Endodermal cell (in vitro differentiated cells): ENCODE measurements around the gene RBM18. TPM values are rescaled to one million over a fixed set of nuclear protein-coding genes. Genes with fewer than 3 reads are reported as not detected.

Experiments used
- DNase-seq: peaks from one replicate; pipeline ENCODE4 v3.0.0-alpha.2; 2017
- H3K27ac ChIP-seq: 2 replicates; pipeline ENCODE4 v1.5.1; 2013; ENCODE audit warnings: mild to moderate bottlenecking, low read depth, low read length, moderate library complexity
- H3K27me3 ChIP-seq: 2 replicates; pipeline ENCODE4 v1.6.1; 2013; ENCODE audit warnings: mild to moderate bottlenecking, low read length, moderate library complexity; ENCODE audit not compliant: insufficient read depth, control insufficient read depth, poor library complexity, severe bottlenecking
- H3K36me3 ChIP-seq: 2 replicates; pipeline ENCODE4 v1.7.0; 2013; ENCODE audit warnings: mild to moderate bottlenecking, low read length, moderate library complexity; ENCODE audit not compliant: control insufficient read depth, insufficient read depth
- H3K4me1 ChIP-seq: one replicate; pipeline ENCODE4 v1.7.0; 2013; ENCODE audit warnings: low read length; ENCODE audit not compliant: control insufficient read depth, insufficient read depth
- H3K4me3 ChIP-seq: 2 replicates; pipeline ENCODE4 v1.5.1; 2013; ENCODE audit warnings: mild to moderate bottlenecking, low read length, moderate library complexity
- H3K9ac ChIP-seq: 2 replicates; pipeline ENCODE4 v1.6.1; 2013; ENCODE audit warnings: mild to moderate bottlenecking, low read length, moderate library complexity; ENCODE audit not compliant: poor library complexity, severe bottlenecking; ENCODE audit errors: extremely low read depth
- H3K9me3 ChIP-seq: 2 replicates; pipeline ENCODE4 v1.6.1; 2013; ENCODE audit warnings: mild to moderate bottlenecking, low read length, moderate library complexity; ENCODE audit not compliant: control insufficient read depth
- H3K27ac Mint-ChIP-seq: 2 replicates; pipeline ENCODE4 v1.8.0; 2020; ENCODE audit warnings: mixed read lengths
- H3K27me3 Mint-ChIP-seq: 2 replicates; pipeline ENCODE4 v1.8.0; 2021; ENCODE audit warnings: mild to moderate bottlenecking, mixed read lengths; ENCODE audit not compliant: insufficient read depth
- H3K36me3 Mint-ChIP-seq: 2 replicates; pipeline ENCODE4 v1.8.0; 2020; ENCODE audit warnings: low read depth, mixed read lengths
- H3K4me1 Mint-ChIP-seq: 2 replicates; pipeline ENCODE4 v1.8.0; 2020; ENCODE audit warnings: mixed read lengths
- H3K4me3 Mint-ChIP-seq: 2 replicates; pipeline ENCODE4 v1.8.0; 2020; ENCODE audit warnings: mild to moderate bottlenecking, moderate library complexity, mixed read lengths
- H3K9me3 Mint-ChIP-seq: 2 replicates; pipeline ENCODE4 v1.8.0; 2020; ENCODE audit warnings: mild to moderate bottlenecking, mixed read lengths
- WGBS, 2 experiments: methylation state at CpG; one replicate each; pipeline versions ENCODE4 v1.1.5 to v1.1.7; 2013; ENCODE audit warnings: missing lambda C conversion rate in 2 of 2, mixed read lengths in 1 of 2; ENCODE audit not compliant: insufficient coverage in 1 of 2, insufficient read length in 1 of 2; 5-methylcytosine and 5-hydroxymethylcytosine counted together
- total RNA-seq, 2 donors: library from RNA; stranded (reverse); fragmentation: NEBNext Ultra II Directional in 1 of 2; extraction: Animal tissue kit (Norgen Biotek cat#: 25700) in 1 of 2; gene quantifications; 2 replicates in 1 of 2; 3 replicates in 1 of 2; pipeline ENCODE4 v1.2.1, GENCODE V29; 2021
- TF ChIP-seq, protein P1 (sequence below): fragments of 200-600 bp; sonication (generic); conservative IDR thresholded peaks from 2 replicates; pipeline ENCODE4 v1.5.0; 2021; ENCODE audit warnings: antibody characterized with exemption, mild to moderate bottlenecking

Gene RBM18
- total RNA-seq, 2 donors from 2014 or later: 15.7 to 17.3 TPM

- Mint-ChIP-seq H3K4me1 (no peaks in the 10 kb centered on the region), H3K27ac (no peak overlapping the region), H3K27me3 (peaks cover 9% of the 10 kb centered on the region), H3K9me3 (no peaks in the 10 kb centered on the region), H3K36me3 (peaks cover 2% of the 10 kb centered on the region), H3K4me3 (no peak overlapping the region)
- Histone ChIP-seq H3K4me3 (no peak overlapping the region), H3K9ac (no peak overlapping the region), H3K27ac (no peak overlapping the region), H3K27me3 (peaks cover 39% of the 10 kb centered on the region), H3K36me3 (no peaks in the 10 kb centered on the region), H3K4me1 (no peaks in the 10 kb centered on the region), H3K9me3 (no peaks in the 10 kb centered on the region)
- TF ChIP-seq, protein P1, sequence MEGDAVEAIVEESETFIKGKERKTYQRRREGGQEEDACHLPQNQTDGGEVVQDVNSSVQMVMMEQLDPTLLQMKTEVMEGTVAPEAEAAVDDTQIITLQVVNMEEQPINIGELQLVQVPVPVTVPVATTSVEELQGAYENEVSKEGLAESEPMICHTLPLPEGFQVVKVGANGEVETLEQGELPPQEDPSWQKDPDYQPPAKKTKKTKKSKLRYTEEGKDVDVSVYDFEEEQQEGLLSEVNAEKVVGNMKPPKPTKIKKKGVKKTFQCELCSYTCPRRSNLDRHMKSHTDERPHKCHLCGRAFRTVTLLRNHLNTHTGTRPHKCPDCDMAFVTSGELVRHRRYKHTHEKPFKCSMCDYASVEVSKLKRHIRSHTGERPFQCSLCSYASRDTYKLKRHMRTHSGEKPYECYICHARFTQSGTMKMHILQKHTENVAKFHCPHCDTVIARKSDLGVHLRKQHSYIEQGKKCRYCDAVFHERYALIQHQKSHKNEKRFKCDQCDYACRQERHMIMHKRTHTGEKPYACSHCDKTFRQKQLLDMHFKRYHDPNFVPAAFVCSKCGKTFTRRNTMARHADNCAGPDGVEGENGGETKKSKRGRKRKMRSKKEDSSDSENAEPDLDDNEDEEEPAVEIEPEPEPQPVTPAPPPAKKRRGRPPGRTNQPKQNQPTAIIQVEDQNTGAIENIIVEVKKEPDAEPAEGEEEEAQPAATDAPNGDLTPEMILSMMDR: no peak
- DNase-seq: no peak
- 93 to 97% methylated on average over 7 of the region's 7 CpGs for WGBS, 2 experiments
These were observed 30.5 kb downstream of the RBM18 start for GRCh38 chr9:122234022-122234748.

GRCh38 chr9:122232796-122233306 lies 31.8 kb downstream of the RBM18 start:
- no peaks in the 10 kb centered on the region for H3K4me1 ChIP-seq
- peaks cover 14% of the 10 kb centered on the region for H3K27me3 Mint-ChIP-seq
- H3K4me3 ChIP-seq: no peak overlapping the region
- no peaks in the 10 kb centered on the region for H3K36me3 Mint-ChIP-seq
- TF ChIP-seq, protein P1: no peak
- H3K27ac Mint-ChIP-seq: no peak overlapping the region
- H3K36me3 ChIP-seq: no peaks in the 10 kb centered on the region
- WGBS, 2 experiments: 78 to 88% methylated on average over 1 to 6 of the region's 6 CpGs
- H3K27me3 ChIP-seq: peaks cover 52% of the 10 kb centered on the region
- H3K9me3 ChIP-seq: no peaks in the 10 kb centered on the region
- H3K9me3 Mint-ChIP-seq: no peaks in the 10 kb centered on the region
- H3K4me1 Mint-ChIP-seq: no peaks in the 10 kb centered on the region
- no peak overlapping the region for H3K4me3 Mint-ChIP-seq
- H3K27ac ChIP-seq: no peak overlapping the region
- H3K9ac ChIP-seq: no peak overlapping the region
- no peak for DNase-seq

- H3K36me3 Mint-ChIP-seq: peaks cover 2% of the 10 kb centered on the region
- 27 to 62% methylated on average over 3 to 4 of the region's 4 CpGs for WGBS, 2 experiments
These were observed 35.2 kb downstream of the RBM18 start for GRCh38 chr9:122229485-122229837.

More at GRCh38 chr9:122229485-122229837, 35.2 kb downstream of the RBM18 start:
- Mint-ChIP-seq H3K27me3 (peaks cover 46% of the 10 kb centered on the region), H3K4me3 (no peak overlapping the region), H3K9me3 (peaks cover 9% of the 10 kb centered on the region), H3K27ac (no peak overlapping the region), H3K4me1 (peaks cover 6% of the 10 kb centered on the region)
- Histone ChIP-seq H3K4me3 (no peak overlapping the region), H3K27ac (no peak overlapping the region), H3K4me1 (no peaks in the 10 kb centered on the region), H3K36me3 (no peaks in the 10 kb centered on the region), H3K9ac (no peak overlapping the region), H3K9me3 (no peaks in the 10 kb centered on the region), H3K27me3 (peaks cover 86% of the 10 kb centered on the region)
- no peak for DNase-seq
- TF ChIP-seq, protein P1: no peak
